Activated CD4-positive, alpha-beta T cell treated with anti-CD3 and anti-CD28 coated beads for 48 hours (primary cell): ENCODE measurements around the gene STH.
"Not testable (repeated sequence)": the region's sequence is repeated elsewhere in the genome, so short reads cannot be mapped to it uniquely, and the experiment has no call there.

Experiments
- DNase-seq: peaks from one replicate; pipeline ENCODE4 v3.0.0-alpha.2; 2020

The STH gene

GRCh38 chr17:45998987-45999899 is at the start of gene STH:
STH (plus strand) TSS chr17:45999250; CDS start chr17:45999280, 30 bp downstream.
- DNase-seq: no peak

- DNase-seq: no peak
Measured at GRCh38 chr17:45949755-45950320, 49.2 kb upstream of the STH start.

GRCh38 chr17:45950888-45951287 is 48.2 kb upstream of the STH start:
- no peak for DNase-seq

DNA sequence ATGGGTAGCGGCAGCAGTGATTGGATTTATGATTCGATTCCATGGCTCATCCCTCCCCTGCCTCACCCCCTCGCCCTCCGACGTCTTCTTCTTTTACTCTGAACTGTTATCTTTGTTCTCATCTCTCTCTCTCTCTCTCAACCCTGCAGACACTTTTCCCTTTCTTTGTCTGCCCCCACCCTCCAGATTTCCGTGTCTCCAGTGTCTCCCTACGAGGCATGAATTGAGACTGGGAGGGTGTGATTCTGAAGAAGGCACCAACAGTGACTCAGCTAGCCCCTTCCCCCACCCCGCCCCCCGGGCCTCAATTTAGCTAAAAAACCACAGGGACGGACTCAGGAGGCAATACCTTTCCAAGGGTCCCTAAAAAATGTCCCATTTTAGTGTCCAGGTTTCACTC is 47.6 kb upstream of the STH start:
- DNase-seq: no peak

GRCh38 chr17:45951941-45952340 is 47.1 kb upstream of the STH start:
- no peak for DNase-seq

- DNase-seq: no peak
Measured at GRCh38 chr17:45952814-45953320, 46.2 kb upstream of the STH start.

DNA sequence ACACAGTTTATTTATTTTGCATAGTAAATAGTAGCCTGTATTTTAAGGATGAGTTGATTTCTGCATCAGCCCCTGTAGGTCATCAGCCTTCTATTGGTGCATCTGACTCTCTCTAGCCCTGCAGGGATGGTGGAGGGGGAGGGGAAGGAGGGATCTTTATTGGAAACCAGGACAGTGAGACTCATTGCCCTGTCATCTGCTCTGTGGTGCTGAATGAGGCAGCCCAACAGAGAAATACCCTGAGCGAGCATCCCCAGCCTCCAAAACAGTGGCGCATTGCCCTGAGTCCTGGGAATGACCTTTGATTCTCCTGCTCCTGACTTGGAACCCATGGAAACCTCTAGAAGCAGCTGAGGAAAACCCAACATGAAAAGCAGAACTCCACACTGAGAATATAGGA is 45.5 kb upstream of the STH start:
- DNase-seq: no peak

DNA sequence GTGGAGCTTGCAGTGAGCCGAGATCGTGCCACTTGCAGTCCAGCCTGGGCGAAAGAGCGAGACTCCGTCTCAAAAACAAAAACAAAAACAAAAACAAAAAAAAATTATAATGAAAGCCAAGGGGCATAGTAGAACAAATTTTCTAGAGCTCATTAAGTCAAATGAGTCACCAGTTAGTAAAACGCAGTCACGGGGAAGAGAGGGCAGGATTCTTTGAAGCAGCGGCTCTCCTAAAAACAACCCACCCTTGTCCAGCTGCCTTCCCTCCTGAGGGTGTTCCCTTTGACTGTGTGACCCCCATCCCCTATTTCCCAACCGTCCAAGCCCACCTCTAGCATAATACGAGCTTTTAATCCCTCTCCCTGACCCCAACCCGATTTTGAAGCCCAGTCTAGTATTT is 44.1 kb upstream of the STH start:
- no peak for DNase-seq

DNA sequence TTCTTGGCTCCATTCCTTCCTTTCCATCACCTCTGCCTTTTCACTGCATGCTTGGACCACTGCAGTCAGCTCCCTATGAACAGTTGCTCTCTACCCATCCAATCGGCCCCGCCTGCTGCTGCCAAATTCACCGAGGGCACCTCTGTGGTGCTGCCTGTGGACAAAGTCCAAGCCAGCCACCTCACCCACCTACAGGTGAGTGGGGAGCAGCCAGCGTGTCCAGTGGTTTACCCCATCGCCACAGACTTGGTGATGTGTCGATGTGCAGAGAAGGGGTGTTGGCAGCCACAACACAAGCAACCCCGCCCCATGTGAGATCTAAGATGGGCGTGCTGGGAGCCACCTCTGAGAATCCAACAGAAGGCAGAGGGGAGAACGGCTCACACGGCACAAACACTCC is 43.7 kb upstream of the STH start:
- no peak for DNase-seq

- no peak for DNase-seq
Measured at GRCh38 chr17:45956090-45956489, 43.0 kb upstream of the STH start.

GRCh38 chr17:45956746-45957145 is 42.3 kb upstream of the STH start:
- DNase-seq: not testable (repeated sequence)

- no peak for DNase-seq
Measured at GRCh38 chr17:45958307-45958706, 40.7 kb upstream of the STH start.

GRCh38 chr17:45958994-45959665 is 39.9 kb upstream of the STH start:
- no peak for DNase-seq

GRCh38 chr17:45960311-45960710 is 38.7 kb upstream of the STH start:
- DNase-seq: no peak

DNA sequence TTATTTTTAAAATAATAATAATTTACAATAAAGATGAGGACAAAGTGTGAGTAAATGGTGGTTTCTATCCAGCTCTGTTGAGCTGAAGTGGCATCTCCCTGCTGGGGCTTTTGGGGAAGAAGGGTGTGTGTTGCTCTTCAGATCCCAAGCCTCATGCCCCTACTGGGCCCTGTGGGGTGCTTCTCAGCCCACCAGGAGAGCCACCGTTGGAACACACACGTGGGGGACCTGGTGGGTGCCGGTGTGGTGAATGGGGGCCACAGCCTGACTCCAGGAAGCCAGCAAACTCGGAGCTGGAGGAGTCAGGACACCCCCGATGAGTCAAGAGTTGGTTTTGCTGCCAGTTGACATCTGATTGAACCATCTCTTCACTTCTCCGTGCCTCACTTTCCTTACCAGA is 37.8 kb upstream of the STH start:
- DNase-seq: no peak

GRCh38 chr17:45962221-45962972 is 36.7 kb upstream of the STH start:
- no peak for DNase-seq

- DNase-seq: no peak
Measured at GRCh38 chr17:45963283-45963682, 35.8 kb upstream of the STH start.

DNA sequence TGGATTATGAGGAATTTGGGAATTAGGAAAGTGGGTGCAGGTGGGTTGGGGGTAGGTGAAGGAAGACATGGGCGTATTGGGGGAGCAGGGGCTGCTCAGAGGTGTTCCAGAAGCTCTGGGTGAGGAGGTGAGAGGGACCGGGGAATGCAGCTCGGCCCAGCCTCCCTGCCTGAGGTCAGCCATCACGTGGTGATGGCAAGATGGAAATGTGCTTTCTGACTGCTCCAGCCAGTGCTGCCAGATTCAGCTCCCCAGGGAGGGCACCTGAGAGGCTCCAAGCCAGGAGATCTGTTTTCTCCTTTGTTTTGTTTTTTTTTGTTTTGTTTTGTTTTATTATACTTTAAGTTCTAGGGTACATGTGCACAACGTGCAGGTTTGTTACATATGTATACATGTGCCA is 35.2 kb upstream of the STH start:
- no peak for DNase-seq

DNA sequence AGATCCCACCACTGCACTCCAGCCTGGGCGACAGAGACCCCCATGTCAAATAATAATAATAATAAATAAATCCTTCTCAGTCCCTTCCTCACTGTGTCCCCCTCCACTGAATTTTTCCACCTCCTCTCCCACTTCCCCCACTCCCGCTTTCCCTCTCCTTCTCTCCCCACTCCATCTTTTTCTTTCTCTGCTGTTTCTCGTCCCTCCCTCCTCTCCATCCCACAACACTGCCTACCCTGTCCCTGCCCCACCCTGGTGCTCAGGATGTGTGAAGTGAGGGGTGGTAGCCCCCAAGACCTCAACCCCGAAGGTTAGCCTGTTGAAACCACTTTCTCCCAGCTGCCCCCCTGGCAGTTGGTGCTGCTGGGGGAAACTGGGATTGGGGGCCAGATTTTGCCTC is 34.4 kb upstream of the STH start:
- no peak for DNase-seq

GRCh38 chr17:45965812-45966211 is 33.2 kb upstream of the STH start:
- DNase-seq: no peak

- no peak for DNase-seq
Measured at GRCh38 chr17:45966606-45967280, 32.3 kb upstream of the STH start.

DNA sequence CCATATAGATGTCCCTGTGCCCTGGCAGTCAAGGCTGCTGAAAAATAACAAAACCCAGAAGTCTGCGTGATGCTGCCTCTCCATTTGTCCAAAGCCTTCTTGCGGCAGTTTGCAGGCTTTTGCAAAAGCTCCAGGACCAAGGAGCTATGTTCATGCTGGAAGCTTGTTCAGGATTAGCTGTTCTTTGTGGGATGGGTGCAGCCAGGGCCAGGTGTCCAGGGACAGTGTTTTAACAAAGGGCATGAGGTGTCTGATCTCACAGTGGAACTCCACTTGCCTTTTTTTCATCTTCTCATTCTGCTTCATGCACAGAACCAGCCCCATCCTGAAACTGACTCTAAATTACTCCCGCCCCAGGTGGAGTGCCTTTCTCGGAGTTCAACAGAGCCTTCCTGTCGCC is 31.7 kb upstream of the STH start:
- DNase-seq: no peak
